ENCODE measurements around the gene PRR12.
A peak's percentile ranks its signal among the peaks of the same experiment; 100 is the strongest.

Gene PRR12

DNA sequence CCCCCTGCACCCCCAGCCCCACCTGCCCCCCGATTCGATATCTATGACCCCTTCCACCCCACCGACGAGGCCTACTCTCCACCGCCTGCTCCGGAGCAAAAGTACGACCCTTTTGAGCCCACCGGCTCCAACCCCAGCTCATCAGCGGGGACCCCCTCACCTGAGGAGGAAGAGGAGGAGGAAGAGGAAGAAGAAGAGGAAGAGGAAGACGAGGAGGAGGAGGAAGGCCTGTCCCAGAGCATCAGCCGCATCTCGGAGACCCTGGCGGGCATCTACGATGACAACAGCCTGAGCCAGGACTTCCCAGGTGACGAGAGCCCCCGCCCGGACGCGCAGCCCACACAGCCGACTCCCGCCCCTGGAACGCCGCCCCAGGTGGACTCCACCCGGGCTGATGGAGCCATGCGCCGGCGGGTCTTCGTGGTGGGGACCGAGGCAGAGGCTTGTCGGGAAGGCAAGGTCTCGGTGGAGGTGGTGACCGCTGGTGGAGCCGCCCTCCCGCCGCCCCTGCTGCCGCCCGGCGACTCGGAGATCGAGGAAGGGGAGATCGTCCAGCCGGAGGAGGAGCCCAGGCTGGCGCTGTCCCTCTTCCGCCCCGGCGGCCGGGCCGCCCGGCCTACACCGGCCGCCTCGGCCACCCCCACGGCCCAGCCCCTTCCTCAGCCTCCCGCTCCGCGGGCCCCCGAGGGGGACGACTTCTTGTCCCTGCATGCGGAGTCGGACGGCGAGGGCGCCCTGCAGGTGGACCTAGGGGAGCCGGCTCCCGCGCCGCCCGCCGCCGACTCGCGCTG lies 60.2 kb downstream of the PRR12 start:
- no peak for DNase-seq

GRCh38 chr19:49651820-49652550 lies 61.0 kb downstream of the PRR12 start:
- DNase-seq: no peak

DNA sequence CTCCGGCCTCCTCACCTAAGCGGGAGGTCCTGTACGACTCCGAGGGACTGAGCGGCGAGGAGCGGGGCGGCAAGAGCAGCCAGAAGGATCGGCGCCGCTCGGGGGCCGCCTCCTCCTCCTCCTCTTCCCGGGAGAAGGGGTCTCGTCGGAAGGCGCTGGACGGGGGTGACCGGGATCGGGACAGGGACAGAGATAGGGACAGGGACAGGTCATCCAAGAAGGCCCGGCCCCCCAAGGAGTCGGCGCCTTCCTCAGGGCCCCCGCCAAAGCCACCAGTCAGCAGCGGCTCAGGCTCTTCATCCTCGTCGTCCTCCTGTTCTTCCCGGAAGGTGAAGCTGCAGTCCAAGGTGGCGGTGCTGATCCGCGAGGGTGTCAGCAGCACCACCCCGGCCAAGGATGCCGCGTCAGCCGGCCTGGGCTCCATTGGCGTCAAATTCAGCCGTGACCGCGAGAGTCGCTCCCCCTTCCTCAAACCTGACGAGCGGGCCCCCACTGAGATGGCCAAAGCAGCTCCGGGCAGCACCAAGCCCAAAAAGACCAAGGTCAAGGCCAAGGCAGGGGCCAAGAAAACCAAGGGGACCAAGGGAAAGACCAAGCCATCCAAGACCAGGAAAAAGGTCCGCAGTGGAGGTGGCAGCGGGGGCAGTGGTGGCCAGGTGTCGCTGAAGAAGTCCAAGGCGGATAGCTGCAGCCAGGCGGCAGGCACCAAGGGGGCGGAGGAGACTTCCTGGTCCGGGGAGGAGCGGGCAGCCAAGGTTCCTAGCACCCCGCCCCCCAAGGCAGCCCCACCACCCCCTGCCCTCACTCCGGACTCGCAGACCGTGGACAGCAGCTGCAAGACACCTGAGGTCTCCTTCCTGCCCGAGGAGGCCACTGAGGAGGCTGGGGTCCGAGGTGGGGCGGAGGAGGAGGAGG lies 61.8 kb downstream of the PRR12 start:
- no peak for DNase-seq

DNA sequence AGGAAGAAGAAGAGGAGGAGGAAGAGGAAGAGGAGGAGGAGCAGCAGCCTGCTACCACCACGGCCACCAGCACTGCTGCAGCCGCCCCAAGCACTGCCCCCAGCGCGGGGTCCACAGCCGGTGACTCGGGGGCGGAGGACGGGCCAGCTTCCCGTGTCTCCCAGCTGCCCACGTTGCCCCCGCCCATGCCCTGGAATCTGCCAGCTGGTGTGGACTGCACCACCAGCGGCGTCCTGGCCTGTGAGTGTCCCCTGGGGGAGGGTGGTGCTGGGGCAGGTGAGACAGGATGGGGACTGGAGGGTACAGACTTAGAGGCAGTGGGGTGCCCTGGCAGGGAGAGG lies 62.5 kb downstream of the PRR12 start:
- DNase-seq: no peak

DNA sequence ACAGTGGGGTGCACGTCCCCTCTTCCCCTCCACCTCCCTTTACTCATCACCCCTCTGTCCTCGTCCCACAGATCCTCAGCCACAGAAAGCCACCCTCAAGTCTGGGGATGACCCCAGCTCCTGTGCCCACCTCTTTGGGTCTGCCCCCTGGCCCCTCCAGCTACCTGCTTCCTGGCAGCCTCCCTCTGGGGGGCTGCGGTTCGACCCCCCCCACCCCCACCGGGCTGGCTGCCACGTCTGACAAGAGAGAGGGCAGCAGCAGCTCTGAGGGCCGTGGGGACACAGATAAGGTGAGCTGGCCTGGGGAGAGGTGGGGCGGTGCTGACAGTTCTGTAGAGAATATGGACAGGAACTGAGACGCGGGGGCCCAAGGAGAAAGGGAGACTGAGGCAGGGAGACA lies 63.6 kb downstream of the PRR12 start:
- DNase-seq: no peak

- no peak for DNase-seq
These were observed 64.8 kb downstream of the PRR12 start for GRCh38 chr19:49655570-49656455.

DNA sequence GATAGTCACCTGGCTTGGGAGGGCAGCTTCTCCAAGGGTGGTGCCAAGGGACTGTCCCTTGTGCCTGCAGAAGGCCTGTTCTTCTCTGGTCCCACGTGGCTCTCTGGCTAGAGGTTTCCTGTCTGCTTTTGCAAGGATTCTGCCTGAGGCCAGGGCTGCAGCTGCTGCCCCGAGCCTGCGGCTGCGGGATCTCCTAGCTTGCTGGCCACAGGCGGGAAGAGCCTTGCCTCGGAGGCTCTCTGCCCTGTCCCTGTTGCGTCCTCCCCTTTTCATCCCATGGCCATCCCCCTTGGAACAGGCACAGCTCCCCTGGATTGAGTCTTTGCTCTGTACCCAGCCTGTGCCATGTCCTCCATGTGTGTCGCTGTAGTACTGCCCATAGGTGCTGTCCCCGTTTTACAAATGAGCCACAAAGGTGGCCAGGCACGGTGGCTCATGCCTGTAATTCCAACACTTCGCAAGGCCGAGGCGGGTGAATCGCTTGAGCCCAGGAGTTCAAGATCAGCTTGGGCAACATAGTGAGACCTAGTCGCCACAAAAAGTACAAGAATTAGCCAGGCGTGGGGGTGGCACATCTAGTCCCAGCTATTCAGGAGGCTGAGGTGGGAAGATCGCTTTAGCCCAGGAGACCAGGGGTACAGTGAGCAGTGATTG lies 65.6 kb downstream of the PRR12 start:
- DNase-seq: no peak

DNA sequence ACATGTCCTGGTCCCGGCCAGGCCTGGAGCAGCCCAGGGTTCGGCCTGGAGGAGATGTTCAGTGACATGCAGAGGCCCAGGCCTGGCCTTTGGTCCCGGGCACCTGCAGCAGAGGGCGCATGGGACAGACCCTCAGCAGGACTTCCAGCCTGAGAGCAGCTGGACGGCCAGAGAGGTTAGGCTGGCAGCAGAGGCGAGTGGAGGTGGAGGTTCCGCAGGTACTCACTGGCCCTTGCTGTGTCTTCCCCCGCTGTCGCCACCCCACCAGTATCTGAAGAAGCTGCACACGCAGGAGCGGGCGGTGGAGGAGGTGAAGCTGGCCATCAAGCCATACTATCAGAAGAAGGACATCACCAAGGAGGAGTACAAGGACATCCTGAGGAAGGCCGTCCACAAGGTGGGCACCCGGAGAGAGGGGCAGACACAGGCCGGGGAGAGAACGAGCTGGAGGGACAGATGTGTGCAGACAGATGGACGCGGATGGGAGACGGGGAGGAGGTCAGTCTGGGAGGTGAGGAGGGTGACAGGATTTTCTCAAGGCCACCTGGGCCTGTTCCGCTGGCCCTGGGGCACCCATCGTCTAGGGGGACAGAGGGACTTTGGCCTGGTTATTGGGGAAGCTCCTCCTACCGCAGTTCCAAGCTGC lies 66.6 kb downstream of the PRR12 start:
- no peak for DNase-seq

- no peak for DNase-seq
These were observed 67.1 kb downstream of the PRR12 start for GRCh38 chr19:49658139-49658517.

DNA sequence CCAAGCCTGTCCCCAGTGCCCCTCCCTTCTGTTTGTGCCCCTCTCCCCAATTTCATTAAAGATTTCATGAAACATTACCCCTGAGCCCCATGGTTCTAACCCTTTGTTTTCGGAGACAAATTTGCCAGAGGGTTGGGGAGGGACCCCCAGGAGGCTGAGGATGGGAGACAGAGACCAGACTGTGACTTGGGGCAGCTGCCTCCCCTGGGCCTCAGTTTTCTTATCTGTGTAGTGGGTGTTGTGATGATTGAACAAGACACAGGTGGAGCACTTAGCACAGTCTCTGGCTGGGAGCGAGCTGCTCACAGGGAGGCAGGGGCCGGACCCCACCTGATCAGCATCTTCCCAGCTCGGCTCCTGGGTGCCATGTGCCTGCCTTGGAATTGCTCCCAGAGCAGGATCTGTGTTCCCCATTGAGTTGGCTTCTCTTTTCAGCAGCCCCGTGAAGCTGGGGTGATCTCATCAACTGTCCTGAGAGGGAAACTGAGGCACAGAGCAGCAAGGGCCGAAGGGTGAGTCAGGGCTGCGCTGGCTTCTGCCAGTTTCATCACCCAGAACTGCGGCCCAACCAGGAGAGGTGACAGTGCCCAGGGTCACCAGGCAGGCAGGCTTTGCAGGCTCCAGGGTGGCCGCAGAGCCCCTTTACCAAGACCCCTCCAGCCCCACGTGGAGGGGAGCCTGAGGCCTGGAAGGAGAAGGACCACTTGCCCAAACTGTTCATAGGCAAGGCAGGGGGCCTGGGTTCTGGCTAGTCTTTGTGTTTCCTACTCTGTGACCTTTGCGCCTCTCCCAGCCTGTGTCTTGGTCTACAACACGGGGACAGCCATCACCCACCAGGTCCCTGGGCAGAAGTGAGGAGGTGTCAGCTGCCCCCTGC lies 67.8 kb downstream of the PRR12 start:
- DNase-seq: no peak

DNA sequence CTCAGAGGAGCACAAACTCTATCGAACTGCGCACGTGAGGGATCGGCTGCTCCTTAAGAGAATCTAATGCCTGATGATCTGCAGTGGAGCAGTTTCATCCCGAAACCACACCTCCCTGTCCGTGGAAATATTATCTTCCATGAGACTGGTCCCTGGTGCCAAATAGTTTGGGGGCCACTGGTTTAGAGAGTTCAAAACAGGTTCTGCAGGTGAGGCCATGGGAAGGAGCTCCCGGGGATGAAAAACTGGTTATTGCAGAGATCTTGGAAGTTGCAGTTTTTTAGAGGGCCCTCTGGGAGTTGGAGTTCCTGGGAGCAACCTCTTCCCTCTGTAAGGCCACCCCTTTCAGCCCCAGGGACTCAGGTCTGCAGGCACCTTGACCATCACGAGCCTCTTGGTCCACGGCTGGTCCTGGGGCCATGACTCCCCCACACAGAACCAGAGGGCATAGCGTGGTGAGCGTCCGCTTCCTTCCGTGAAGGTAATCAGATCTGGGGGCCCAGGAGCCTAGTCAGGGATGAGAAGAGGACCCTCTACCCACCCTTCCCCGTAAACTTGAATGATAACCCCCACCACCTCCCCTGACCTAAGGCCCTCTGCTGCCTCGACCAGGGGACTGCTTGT lies 69.5 kb downstream of the PRR12 start:
- DNase-seq: no peak

GRCh38 chr19:49662011-49662410 lies 71.0 kb downstream of the PRR12 start:
- DNase-seq: no peak

GRCh38 chr19:49663224-49663623 lies 72.2 kb downstream of the PRR12 start:
- DNase-seq: no peak

DNA sequence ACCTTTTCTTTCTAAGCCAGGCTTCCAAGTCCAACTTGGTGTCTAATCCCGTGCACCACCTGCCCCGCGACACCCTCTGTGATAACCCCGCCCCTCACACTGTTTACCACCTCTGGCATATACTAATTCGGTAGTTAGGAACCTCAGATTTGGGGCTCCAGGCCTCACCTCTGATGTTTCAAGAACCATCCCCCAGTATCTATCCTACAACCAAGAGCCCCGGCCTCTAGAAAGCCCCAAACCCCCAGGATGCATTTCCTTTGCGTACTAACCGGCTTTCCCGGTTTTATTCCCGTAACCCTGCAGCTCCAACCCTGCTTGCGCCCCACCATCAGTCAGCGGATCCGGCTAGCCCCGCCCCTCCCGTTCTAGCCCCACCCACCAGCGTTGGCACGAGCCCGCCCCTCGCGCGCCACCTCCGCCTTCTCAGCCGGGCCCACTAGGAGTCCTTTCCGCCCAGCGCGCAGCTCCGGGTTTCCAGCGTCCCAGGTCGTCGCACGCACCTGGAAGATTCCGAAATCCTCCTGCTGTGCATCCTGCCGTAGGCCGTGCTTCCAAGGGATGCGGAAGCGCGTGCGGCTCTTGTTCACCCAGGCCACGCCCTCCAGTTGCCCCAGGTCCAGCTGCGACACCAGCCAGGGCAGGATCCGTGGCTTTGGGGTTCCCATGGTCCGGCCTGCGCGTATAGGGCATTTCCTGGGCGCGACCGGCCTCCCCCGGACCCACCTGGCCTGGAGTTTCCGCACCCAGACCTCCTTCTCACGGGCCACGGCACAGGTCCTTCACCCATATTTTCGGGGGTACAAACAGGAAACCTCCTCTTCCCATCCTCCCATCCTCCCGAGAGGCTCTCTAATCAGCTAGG lies 73.4 kb downstream of the PRR12 start:
- peak; percentile 88 for DNase-seq

GRCh38 chr19:49665036-49665350 lies 74.0 kb downstream of the PRR12 start:
- no peak for DNase-seq

DNA sequence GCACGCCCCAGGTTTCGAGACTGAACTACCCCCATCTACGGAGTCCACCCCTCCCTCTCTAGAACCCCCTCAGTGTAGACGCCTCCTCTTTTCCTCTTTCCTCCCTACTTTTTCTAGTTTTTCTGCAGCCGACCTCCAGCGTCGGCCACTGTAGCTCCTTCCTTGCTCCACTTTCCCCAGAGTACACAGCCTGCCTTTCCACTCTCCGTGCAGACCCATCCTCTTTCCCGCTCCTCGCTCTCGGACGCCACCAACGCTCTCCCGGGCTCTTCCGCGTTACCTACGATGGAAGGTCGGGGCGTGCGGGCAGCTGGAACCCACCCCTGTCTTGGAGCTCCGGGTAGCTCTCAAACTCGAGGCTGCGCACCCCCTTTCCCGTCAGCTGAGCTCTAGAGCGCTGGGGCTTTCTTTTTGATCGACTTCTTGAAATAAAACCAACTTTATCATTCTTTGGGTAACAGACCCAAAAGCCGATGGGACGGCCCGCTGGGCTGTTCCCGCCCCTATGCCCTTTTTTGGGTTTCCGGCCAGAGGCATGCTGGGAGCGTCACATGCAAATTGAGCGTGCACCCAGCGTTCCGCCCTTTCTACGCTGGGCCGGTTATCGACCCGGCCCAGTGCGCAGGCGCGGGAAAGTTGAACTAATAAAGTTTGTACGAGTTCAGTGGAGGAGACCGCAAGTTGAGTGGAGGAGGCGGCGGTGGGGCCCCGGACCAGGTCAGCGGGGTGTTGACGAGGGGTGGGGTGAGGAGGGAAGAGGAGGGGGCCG lies 74.6 kb downstream of the PRR12 start, which contains the start of the genes BCL2L12 and IRF3:
TSS of gene BCL2L12 (plus strand) at position 583 of the 769 bp plus-strand sequence. CDS start 760 bp downstream, outside the sequence.
TSS of gene IRF3 (minus strand) at position 507 of the 769 bp plus-strand sequence. CDS start 1,019 bp downstream, outside the sequence.
- DNase-seq: peak; percentile 100

DNA sequence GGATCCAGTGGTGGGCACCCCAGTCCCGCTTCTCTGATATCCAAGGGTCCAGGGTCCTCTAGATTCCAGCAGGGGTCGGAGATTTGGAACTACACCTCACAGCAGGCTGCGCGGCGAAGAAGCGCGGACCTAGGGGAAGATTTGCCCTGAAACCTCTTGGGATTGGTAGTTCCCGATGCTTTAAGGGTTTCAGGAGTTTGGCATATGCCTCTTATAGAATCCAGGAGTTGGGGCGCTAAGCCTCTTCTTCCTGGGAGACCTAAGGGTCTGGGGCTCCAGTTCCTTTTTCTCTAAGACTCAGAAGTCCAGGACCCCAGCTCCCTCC lies 75.1 kb downstream of the PRR12 start:
- no peak for DNase-seq

GRCh38 chr19:49667473-49667872 lies 76.5 kb downstream of the PRR12 start:
- DNase-seq: no peak

Measured in activated CD4-positive, CD25-positive, alpha-beta regulatory T cell treated with anti-CD3 and anti-CD28 coated beads, Interleukin-2, amount 50 U/mL, for 72 hours (primary cell).